ENCODE results near the gene RNF214.
"Not testable (repeated sequence)": the region's sequence is repeated elsewhere in the genome, so short reads cannot be mapped to it uniquely, and the experiment has no call there.

RNF214 gene

DNA sequence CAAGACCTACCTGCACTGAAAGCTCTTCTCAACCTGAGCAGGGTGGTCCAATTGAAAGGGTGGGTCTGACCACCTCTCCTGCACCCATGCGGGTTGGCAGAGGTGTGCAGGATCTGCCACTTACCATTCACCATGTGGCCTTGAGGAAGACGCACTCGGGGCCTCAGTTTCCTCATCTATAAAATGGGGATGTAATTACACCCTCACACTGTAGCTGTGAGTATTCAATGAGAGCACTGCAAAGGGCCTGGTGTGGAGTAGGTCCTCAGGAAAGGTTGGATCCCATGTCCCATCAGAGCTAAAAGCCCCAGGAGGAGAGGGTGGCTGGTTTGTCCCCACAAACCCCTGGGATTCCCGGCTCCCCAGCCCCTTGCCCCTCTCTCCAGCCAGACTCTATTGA is 33.9 kb upstream of the RNF214 start:
- DNase-seq = no peak

- no peak for DNase-seq
Measured at GRCh38 chr11:117199053-117199915, 33.2 kb upstream of the RNF214 start, which contains the start of gene TAGLN. TSS of gene TAGLN (plus strand) at chr11:117199370. CDS start at chr11:117203014, 3,644 bp downstream.

- DNase-seq = no peak
Measured at GRCh38 chr11:117199916-117200812, 32.3 kb upstream of the RNF214 start.

- no peak for DNase-seq
Measured at GRCh38 chr11:117200813-117201657, 31.4 kb upstream of the RNF214 start.

DNA sequence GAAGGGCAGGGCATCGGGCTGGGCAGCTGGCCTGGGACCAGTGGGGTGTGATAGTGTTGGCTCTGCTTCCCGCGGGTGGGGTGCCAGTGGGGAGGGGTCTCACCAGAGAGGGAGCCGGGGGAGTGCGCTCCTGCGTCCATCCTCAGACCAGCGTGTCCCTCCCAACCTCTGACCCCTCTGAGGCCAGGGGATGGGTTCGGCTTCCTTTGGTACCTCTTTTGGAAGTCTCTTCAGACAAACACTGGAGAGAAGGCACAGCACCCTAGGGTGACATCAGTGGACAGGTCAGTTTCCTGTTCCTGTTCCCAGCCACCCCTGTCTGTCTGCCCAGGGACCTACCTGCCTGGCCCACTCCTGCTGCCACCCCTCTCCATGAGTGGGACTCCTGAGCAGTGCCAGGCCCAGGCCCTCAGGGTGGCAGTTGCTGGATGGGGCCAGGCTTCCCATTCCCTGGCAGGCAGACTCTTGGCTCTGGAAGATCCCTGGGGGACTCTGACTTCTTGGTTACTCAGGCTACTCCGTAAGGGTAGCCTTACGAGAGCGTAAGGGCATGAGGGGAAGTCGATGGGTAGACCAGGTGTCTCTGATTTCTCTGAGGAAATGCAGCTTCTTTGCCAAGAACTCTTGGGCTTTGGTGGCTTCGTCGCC is 30.7 kb upstream of the RNF214 start:
- DNase-seq = no peak

DNA sequence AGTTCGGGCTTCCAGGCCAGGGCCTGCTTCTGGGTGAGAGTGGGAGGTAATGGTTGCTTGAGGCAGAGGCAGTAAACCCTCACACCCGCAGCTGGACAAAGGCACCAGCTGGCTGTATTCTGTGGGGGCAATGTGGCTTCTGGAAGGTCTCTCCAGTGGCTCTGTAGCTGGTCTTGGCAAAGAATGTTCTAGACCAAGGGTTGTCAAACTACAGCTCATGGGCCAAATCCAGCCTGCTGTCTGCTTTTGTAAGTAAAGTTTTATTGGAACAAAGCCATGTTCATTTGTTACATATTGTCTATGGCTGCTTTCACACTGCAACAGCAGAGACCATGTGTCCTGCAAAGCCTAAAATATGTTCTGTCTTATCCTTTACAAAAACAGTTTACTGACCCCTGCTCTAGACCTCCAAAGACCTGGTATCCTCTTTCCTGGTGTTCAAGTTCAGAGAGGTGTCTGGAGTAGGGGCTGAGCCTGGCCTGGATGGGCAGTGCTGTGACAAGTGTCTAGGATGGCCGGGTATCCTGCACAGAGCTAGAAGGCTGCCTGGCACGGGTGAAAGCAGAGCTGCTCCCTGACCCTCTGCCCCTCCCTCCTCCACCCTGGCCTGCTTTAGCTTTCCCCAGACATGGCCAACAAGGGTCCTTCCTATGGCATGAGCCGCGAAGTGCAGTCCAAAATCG is 29.9 kb upstream of the RNF214 start:
- DNase-seq = no peak

GRCh38 chr11:117203069-117203407 is 29.4 kb upstream of the RNF214 start:
- no peak for DNase-seq

- DNase-seq = no peak
Measured at GRCh38 chr11:117204283-117205080, 28.0 kb upstream of the RNF214 start.

DNA sequence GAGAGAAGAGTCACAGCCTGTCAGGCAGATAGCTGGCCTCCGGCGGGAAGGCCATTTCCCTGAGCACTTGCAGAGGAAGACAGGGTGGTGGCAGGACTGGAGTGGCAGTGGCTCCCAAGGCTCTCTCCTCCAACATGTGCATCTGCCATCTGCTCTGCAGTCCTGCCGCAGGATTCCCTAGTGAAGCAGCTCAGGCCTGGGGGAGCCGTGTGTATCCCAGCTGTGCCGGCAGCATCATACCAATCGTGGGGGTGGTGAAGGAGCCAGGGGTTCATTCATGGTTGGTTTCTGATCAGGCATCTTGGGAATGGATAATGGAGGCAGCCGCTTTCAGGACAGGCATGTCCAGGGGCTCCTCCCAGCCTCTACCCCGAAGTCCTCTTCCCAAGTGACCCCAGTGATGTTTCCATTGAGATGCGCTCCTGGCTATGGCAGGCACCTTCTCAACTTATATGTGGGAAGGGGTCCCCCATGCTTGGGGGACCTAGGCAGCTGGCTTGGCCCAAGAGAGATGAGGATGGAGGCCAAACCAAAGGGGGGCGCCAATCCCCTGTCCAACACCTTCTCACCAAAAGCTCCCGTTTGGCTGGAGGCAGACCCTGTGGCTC is 27.2 kb upstream of the RNF214 start:
- no peak for DNase-seq

GRCh38 chr11:117206111-117206510 is 26.4 kb upstream of the RNF214 start:
- DNase-seq = not testable (repeated sequence)

- DNase-seq = not testable (repeated sequence)
Measured at GRCh38 chr11:117206859-117207258, 25.6 kb upstream of the RNF214 start.

DNA sequence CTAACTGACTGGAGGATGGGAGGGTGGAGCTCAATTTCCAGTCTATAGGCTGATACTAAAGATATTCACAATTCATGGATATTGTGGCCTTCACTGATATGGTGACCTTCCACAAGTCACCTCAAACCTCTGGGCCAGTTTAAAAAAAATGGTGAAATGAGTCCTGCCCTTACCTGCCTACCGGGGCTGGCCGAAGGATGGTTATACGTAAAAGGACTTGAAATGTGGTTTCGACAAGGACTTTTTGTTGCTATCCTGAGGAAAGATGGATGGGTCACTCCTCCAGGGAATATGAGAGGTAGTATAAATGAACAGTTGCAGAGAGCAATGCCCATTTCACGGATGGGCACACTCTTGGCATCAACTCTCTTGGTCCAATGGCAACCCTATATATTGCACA is 25.0 kb upstream of the RNF214 start:
- DNase-seq = not testable (repeated sequence)

DNA sequence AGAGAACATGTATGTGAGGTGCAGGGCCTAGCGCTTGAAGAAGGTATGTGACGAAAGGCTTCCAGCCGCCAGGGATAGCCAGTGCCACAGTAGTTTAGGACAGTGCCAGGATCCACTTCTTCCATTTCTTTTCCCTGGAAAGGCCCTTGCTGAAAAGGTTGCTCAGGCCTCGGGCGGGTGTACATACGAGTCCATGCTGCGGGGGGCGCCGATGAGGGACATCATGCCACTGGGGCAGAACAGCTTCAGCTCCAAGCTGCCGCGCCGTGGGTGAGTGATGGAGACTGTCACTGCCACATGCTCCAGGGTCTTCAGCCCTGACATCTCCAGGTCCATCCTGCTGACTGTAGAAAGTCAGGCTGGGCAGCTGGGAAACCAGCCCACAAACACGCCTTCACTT is 23.8 kb upstream of the RNF214 start:
- DNase-seq = not testable (repeated sequence)

DNA sequence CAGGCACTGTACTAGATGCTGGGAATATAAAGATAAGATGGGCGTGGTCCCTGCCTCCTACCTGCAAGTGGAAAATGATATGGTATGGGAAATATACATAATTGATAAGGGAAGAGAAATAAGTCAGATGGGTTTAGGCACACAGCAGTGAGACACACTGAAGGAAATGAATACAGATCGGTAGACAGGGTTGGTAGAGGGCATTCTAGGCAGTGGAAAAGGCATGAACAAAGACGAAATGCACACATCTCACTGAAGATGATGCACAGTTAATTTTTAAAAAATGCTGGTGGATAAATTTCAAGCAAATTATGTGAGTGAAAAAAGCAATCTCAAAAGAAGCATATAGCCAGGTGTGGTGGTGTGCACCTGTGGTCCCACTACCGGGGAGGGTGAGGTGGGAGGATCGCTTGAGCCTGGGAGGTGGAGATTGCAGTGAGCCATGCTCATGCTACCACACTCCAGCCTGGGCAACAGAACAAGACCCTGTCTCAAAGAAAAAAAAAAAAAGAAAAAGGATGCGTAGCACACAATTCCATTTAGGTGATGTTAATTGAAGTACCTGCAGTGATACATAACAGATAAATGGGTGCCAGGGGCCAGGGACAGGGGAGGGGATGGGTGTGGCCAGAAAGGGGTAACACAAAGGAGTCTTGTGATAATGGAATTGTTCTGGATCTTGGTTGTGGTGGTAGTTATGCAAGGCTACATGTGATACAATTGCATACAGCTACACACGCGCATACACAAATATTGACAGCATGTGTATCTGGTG is 22.9 kb upstream of the RNF214 start:
- DNase-seq = not testable (repeated sequence)

GRCh38 chr11:117210620-117211019 is 21.9 kb upstream of the RNF214 start:
- DNase-seq = no peak

- DNase-seq = no peak
Measured at GRCh38 chr11:117212697-117213355, 19.6 kb upstream of the RNF214 start.

- DNase-seq = no peak
Measured at GRCh38 chr11:117214404-117215110, 17.9 kb upstream of the RNF214 start.
